D721Med (cell line): ENCODE data around the gene LPAR1.

Source experiments
- DNase-seq: peaks from one replicate; pipeline ENCODE4 v3.0.0; 2011; ENCODE audit warnings: low spot score; ENCODE audit not compliant: insufficient read length
- FAIRE-seq: peaks from 2 replicates; lab custom pipeline; 2011; peaks lifted over from hg19 to GRCh38; lab: Jason Lieb, UNC
- CTCF ChIP-seq: IDR thresholded peaks from 2 replicates; pipeline ENCODE4 v1.5.1; 2012; ENCODE audit warnings: mild to moderate bottlenecking, control low read depth; ENCODE audit not compliant: insufficient read depth; ENCODE audit errors: missing control alignments

Gene LPAR1

GRCh38 chr9:111068771-111069170, 30.5 kb upstream of the LPAR1 start:
- FAIRE-seq (no peak), DNase-seq (no peak)
- TF ChIP-seq CTCF, result no peak

GRCh38 chr9:111068383-111068730, 30.1 kb upstream of the LPAR1 start:
- TF ChIP-seq CTCF, result no peak

GRCh38 chr9:111066468-111066867, 28.2 kb upstream of the LPAR1 start:
- no peak for DNase-seq

More at GRCh38 chr9:111068383-111068730, 30.1 kb upstream of the LPAR1 start:
- no peak for FAIRE-seq
- DNase-seq, result no peak

GRCh38 chr9:111065414-111065813, 27.1 kb upstream of the LPAR1 start:
- no peak for FAIRE-seq
- DNase-seq, result no peak

More at GRCh38 chr9:111066468-111066867, 28.2 kb upstream of the LPAR1 start:
- TF ChIP-seq CTCF, result no peak
- FAIRE-seq, result no peak

GRCh38 chr9:111064160-111064837, 26.0 kb upstream of the LPAR1 start:
- DNase-seq (no peak), FAIRE-seq (no peak)
- TF ChIP-seq CTCF, result no peak

More at GRCh38 chr9:111065414-111065813, 27.1 kb upstream of the LPAR1 start:
- TF ChIP-seq CTCF, result no peak

GRCh38 chr9:111063332-111063731, 25.1 kb upstream of the LPAR1 start:
- no peak for TF ChIP-seq CTCF
- no peak for FAIRE-seq
- no peak for DNase-seq

- FAIRE-seq (no peak), DNase-seq (no peak)
- no peak for TF ChIP-seq CTCF
Measured at GRCh38 chr9:111058166-111058565, 19.9 kb upstream of the LPAR1 start.
